CD4-positive, alpha-beta T cell treated with Interleukin-17A for 4 hours (primary cell): ENCODE data around the gene DENND4C.
A peak's percentile ranks its signal among the peaks of the same experiment; 100 is the strongest.
"Not testable (repeated sequence)": the region's sequence is repeated elsewhere in the genome, so short reads cannot be mapped to it uniquely, and the experiment has no call there.

ENCODE experiments used
- DNase-seq: peaks from one replicate; pipeline ENCODE4 v3.0.0-alpha.2; 2020; ENCODE audit warnings: mixed read lengths

The DENND4C gene

GRCh38 chr9:19229595-19230354 is 718 bp upstream of the DENND4C start:
- peak; percentile 79 for DNase-seq

DNA sequence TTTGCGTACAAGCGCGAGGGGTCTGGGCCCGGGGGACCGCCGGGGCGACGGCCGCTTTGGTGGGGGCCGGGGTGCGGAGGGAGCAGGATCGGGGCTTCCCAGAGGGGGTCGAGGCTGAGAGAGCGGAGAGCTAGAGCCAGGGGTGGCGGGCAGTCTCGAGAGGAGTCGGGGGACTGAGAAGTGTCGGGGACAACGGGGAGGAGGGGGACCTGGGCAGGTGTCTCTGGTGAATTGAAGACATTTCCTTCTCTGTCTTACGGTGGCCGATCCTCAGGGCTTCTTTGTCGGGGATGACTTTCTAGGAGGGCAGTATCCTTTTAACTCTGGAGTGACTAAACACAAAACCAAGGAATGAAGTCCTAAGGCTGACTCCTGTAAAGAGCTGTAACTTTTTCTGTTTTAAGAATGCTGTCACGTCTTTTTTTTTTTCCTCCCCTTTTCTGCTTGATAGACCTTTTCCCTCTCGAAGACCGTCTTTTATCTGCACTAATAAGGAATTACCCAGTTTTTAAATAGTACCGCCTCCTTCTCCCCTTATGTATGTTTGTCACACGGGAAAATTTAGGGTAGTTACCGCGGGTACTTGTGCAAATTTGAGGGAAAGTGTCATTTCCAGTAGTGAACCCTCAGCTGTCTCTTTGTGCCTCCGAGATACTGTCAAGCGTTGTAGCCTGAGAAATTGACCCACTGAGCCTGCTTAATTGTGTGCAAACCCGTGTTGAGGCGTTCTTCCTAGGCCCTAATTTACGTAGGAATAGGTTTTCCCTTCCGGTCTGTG is 822 bp downstream of the DENND4C start:
- no peak for DNase-seq

DNA sequence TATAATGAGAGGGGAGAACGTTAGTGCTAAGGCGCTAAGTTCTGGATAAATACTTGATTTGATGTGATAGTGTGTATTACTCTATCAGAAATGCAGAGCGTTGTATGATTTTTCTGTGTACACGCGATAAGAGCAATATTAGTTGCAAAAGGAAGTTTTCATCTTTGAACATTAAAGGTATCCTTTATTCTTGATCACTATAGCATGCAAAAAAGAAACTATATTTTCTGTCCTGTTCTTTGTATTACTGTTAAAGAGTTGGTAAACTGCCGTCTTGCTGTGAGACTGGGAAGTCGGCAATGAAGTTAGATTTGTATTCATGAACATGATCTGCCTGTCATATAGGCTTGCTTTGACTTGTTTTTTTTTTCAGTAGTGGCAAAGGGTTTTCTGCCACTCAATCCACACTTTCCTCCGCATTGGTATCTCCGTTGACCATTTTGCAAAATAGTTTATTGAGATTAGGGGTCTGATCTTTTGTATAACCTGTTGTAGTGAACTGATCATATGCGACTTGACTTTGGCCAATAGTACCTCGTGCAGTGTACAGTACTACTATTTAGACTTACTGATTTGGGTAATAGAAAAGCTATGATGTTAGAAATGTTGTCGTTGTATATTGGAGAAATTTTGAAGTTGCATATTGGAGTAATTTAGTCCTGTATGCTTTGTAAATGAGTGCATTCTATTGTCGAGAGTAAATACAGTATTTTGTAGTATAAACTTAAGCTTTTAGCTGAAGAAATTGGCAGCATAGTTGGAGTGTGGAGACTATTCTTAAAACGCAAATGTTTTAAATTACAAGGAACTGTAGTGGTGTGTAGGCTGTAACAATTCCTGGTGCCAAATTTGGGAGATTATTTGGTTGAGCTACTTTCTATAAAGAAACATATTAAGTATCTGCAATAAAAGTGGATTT is 1.7 kb downstream of the DENND4C start:
- DNase-seq = no peak

GRCh38 chr9:19232823-19233194 is 2.3 kb downstream of the DENND4C start:
- DNase-seq = no peak

DNA sequence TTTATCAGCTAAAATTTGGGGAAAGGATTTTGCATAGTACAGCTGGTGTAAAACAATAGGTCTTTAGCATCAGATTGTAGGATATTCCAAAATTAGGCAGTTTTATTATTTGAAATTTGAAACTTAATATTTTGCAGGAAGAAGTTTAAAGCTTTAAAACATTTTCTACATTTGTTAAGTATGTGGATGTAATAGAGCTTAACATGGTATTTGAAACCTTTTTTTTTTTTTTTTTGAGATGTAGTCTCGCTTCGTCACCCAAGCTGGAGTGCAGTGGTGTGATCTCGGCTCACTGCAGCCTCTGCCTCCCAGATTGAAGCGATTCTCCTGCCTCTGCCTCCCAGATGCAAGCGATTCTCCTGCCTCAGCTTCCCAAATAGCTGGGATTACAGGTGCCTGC is 2.9 kb downstream of the DENND4C start:
- DNase-seq = no peak

DNA sequence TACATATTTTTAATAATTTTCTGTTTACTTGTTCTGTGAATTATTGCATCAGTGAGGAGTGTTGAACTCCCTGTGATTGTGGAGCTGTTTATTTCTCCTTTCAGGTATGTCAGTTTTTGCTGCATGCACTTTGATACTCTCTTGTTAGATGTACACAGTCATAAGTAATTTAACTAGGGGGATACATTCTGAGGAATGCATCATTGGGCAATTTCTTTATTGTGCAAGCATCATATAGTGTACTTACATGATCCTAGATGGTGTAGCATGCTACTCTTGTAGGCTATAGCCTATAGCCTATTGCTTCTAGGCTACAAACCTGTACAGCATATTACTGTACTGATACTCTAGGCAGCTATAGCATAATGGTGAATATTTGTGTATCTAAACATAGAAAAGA is 9.5 kb downstream of the DENND4C start:
- no peak for DNase-seq

- no peak for DNase-seq
Observed at GRCh38 chr9:19241728-19242127, 11.2 kb downstream of the DENND4C start.

DNA sequence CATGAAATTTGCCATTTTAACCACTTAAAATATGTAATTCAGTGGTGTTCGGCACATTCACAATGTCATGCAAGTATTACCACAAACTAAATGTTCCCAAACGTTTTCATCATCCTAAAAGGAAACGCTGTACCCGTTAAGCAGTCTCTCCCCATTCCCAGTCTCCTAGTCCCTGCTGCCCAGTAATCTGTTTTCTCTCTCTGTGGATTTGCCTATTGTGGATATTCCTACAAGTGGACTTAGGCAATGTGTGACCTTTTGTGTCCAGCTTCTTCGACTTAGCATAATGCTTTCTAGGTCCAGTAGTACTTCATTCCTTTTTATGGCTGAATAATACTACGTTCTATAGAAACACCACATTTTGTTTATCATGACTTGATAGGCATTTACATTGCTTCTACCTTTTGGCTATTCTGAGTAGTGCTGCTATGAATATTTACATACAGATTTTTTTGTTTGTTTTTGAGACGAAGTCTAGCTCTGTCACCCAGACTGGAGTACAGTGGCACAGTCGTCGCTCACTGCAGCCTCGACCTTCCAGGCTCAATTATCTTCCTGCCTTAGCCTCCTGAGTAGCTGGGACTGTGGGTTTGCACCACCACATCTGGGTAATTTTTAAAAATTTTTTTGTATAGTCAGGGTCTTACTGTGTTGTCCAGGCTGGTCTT is 13.0 kb downstream of the DENND4C start:
- DNase-seq = no peak

- no peak for DNase-seq
Observed at GRCh38 chr9:19246891-19247290, 16.4 kb downstream of the DENND4C start.

GRCh38 chr9:19247420-19247819 is 16.9 kb downstream of the DENND4C start:
- DNase-seq = no peak

DNA sequence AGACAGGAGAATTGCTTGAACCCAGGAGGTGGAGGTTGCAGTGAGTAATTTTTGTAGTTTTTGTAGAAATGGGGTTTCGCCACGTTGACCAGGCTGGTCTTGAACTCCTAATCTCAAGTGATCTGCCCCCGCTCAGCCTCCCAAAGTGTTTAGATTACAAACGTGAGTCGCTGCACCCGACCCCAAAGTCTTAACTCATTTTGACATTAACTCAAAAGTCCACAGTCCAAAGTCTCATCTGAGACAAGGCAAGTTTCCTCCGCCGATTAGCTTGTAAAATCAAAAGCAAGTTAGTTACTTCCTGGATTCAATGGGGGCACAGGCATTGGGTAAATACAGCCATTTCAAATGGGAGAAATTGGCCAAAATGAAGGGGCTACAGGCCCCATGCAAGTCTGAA is 19.9 kb downstream of the DENND4C start:
- DNase-seq = not testable (repeated sequence)

DNA sequence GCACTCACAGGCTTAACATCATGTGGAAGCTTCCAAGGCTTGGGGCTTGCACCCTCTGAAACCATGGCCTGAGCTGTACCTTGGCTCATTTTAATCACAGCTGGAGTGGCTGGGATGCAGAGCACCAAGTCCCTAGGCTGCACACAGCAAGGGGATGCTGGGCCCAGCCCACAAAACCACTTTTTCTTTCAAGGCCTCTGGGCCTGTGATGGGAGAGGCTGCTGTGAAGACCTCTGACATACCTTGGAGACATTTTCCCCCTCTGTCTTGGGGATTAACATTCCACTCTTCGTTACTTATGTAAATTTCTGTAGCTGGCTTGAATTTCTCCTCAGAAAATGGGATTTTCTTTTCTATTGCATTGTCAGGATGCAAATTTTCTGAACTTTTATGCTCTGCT is 20.7 kb downstream of the DENND4C start:
- not testable (repeated sequence) for DNase-seq

DNA sequence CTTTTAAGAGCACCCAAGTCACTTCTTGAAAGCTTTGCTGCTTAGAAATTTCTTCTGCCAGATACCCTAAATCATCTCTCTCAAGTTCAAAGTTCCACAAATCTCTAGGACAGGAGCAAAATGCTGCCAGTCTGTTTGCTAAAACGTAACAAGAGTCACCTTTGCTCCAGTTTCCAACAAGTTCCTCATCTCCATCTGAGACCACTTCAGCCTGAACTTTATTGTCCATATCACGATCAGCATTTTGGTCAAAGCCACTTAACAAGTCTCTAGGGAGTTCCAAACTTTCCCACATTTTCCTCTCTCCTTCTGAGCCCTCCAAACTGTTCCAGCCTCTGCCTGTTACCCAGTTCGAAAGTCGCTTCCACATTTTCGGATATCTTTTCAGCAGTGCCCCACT is 21.1 kb downstream of the DENND4C start:
- DNase-seq = not testable (repeated sequence)

DNA sequence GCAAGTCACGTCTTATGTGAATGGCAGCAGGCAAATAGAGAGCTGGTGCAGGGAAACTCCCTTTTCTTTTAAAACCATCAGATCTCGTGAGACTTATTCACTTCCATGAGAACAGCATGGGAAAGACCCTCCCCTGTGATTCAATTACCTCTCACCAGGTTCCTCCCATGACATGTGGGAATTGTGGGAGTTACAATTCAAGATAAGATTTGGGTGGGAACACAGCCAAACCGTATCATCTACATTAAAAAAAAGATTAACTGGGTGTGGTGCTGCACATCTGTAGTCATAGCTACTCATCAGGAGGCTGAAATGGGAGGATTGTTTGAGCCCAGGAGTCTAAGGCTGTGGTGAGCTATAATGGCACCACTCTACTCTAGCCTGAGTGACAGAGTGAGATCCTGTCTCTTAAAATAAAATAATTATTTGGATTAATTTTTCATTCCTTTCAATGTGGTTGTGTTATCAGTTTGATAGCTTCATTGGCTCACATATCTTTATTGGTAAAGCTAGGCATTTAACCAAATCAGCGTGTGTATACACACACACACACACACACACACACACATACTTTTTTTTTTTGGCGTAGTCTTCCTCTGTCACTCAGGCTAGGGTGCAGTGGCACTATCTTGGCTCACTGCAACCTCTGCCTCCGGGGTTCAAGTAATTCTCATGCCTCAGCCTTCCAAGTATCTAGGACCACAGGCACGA is 21.8 kb downstream of the DENND4C start:
- DNase-seq = no peak

DNA sequence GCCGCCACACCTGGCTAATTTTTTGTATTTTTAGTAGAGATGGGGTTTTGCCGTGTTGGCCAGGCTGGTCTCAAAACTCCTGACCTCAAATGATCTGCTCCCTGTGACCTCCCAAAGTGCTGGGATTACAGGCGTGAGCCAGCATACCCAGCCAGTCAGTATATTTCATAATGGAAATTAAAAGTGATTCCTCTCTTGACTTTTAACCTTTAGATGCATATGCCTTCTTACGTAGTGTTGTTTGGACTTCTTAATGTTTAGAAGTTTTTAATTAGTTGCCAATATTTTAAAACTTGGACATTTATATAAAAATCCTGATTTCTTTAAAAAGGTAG is 22.4 kb downstream of the DENND4C start:
- DNase-seq = no peak

- no peak for DNase-seq
Observed at GRCh38 chr9:19255112-19255511, 24.6 kb downstream of the DENND4C start.

- no peak for DNase-seq
Observed at GRCh38 chr9:19255821-19256220, 25.3 kb downstream of the DENND4C start.

DNA sequence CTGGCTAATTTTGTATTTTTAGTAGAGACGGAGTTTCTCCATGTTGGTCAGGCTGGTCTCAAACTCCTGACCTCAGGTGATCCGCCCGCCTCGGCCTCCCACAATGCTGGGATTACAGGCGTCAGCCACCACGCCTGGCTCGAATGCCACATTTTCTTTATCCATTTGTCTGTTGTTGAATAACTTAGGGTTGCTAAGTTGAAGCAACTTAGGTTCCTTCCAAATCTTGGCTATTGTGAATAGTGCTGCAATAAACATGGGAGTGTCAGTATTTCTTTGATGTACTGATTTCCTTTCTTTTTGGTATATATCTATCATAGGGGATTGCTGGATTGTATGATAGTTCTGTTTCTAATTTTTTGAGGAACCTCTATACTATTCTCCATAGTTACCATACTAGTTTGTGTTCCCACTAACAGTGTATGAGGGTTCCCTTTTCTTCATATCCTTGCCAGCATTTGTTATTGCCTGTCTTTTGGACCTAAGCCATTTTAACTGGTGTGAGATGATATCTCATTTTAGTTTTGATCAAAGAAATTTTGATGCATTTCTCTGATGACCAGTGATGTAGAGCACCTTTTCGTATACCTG is 29.3 kb downstream of the DENND4C start:
- DNase-seq = not testable (repeated sequence)

DNA sequence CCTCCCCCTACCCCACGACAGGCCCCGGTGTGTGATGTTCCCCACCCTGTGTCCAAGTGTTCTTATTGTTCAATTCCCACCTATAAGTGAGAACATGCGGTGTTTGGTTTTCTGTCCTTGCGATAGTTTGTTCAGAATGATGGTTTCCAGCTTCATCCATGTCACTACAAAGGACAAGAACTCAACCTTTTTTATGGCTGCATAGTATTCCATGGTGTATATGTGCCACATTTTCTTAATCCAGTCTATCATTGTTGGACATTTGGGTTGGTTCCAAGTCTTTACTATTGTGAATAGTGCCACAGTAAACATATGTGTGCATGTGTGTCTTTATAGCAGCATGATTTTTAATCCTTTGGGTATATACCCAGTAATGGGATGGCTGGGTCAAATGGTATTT is 35.1 kb downstream of the DENND4C start:
- not testable (repeated sequence) for DNase-seq

DNA sequence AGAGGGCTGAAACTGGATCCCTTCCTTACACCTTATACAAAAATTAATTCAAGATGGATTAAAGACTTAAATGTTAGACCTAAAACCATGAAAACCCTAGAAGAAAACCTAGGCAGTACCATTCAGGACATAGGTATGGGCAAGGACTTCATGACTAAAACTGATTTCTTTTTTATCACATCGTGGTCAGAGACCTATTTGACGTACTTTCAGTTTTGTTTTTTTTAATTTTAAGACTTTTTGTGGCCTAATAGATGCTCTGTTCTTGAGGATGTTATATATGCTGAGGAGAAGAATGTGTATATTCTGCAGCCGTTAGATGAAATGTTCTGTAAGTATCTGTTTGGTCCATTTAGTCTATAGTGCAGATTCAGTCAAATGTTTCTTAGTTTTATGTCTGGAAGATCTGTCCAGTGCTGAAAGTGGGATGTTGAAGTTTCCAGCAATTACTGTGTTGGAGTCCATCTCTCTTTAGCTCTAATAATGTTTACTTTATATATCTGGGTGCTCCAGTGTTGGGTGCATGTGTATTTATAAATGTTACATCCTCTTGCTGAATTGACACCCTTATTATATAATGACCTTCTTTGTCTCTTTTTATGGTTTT is 36.4 kb downstream of the DENND4C start:
- not testable (repeated sequence) for DNase-seq

DNA sequence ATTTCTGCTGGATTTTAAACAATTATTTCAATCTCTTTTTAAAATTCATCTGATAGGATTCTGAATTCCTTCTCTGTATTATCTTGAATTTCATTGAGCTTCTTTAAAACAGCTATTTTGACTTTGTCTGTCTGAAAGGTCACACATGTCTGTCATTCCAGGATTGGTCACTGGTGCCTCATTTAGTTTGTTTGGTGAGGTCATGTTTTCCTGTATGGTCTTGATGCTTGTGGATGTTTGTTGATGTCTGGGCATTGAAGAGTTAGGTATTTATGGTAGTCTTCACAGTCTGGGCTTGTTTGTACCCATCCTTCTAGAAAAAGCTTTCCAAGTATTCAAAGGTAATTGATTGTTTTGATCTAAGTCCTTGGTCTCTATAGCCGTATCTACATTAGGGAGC is 39.1 kb downstream of the DENND4C start:
- no peak for DNase-seq
